ENCODE measurements around the gene GPNMB. TPM values are rescaled to one million over a fixed set of nuclear protein-coding genes. Genes with fewer than 3 reads are reported as not detected.

Gene GPNMB
- total RNA-seq, 4 donors from 2014 or later: 47.4 to 156 (median 72.5) TPM

DNA sequence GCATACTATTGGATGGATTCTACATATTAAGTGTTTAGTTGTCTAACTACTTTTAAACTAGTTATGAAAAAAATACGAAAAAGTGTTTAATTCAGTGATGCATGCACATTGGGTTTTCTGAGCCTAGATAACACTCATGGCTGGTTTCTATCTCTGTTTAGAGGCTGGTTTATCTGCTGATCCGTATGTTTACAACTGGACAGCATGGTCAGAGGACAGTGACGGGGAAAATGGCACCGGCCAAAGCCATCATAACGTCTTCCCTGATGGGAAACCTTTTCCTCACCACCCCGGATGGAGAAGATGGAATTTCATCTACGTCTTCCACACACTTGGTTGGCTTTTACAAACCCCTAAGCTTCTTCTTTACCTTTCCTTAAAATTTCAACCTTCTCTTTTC lies 10.2 kb downstream of the GPNMB start:
- Histone ChIP-seq H3K9me3 (no peaks in the 10 kb centered on the region), H3K27me3 (no peaks in the 10 kb centered on the region), H3K27ac (no peak overlapping the region), H3K4me1 (no peaks in the 10 kb centered on the region), H3K36me3 (peaks cover 0 to 55% (median 0%) of the 10 kb centered on the region in 3 donors), H3K4me3 (no peak overlapping the region)
- DNase-seq (ENCODE audit: low spot score in 2 of 2): no peak
- WGBS, 2 donors: 84 to 87% methylated on average over 7 of the region's 7 CpGs
- TF ChIP-seq, protein P1, sequence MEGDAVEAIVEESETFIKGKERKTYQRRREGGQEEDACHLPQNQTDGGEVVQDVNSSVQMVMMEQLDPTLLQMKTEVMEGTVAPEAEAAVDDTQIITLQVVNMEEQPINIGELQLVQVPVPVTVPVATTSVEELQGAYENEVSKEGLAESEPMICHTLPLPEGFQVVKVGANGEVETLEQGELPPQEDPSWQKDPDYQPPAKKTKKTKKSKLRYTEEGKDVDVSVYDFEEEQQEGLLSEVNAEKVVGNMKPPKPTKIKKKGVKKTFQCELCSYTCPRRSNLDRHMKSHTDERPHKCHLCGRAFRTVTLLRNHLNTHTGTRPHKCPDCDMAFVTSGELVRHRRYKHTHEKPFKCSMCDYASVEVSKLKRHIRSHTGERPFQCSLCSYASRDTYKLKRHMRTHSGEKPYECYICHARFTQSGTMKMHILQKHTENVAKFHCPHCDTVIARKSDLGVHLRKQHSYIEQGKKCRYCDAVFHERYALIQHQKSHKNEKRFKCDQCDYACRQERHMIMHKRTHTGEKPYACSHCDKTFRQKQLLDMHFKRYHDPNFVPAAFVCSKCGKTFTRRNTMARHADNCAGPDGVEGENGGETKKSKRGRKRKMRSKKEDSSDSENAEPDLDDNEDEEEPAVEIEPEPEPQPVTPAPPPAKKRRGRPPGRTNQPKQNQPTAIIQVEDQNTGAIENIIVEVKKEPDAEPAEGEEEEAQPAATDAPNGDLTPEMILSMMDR (IDR thresholded peaks at IDR 0.05): no peak
- no peak for TF ChIP-seq EP300 (IDR thresholded peaks at IDR 0.05)
- TF ChIP-seq POLR2A (IDR thresholded peaks at IDR 0.05): no peak

DNA sequence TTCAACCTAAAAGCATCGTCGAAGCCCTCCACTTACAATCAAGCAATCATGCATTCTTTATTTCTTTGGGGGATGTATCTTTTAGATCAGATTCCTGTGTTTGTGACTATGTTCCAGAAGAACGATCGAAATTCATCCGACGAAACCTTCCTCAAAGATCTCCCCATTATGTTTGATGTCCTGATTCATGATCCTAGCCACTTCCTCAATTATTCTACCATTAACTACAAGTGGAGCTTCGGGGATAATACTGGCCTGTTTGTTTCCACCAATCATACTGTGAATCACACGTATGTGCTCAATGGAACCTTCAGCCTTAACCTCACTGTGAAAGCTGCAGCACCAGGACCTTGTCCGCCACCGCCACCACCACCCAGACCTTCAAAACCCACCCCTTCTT lies 13.8 kb downstream of the GPNMB start:
- WGBS, 2 donors: 71 to 75% methylated on average over 10 of the region's 10 CpGs

DNA sequence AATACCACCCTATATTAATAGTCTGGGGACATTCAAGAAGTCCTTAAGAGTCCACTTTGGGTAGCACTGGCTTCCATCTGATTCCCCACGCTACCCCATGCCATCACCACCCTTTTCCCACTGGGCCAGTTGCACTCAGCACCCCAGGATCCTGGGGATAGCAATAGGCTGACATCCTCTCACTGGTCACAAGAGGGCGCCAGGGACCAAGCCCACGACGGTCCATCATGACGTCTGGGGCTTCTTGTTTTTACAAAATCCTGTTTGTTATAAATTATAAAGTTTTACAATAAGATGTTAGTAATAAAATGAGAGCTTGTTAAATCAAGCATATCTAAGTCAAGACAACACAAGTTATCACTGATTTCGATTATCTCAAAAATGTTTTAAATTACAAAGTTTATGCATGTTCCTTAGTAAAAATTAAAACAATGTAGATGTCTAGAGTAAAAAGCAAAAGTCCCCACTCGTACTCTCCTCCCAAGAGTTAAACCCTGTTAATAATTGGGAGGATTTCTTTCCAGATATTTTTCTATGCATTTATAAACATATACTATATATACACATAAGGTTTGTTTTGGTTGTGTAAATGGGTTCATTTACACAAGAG lies 15.4 kb downstream of the GPNMB start:
- TF ChIP-seq, protein P1 (IDR thresholded peaks at IDR 0.05): peak; percentile 62 to 81 (median 73)
- no peak for TF ChIP-seq POLR2A (IDR thresholded peaks at IDR 0.05)
- 8 to 9% methylated on average over 7 of the region's 7 CpGs for WGBS, 2 donors
- DNase-seq (ENCODE audit: low spot score in 2 of 2): peak in 1 of 2 donors; percentile 33
- H3K9me3 ChIP-seq: no peaks in the 10 kb centered on the region
- H3K36me3 ChIP-seq: peaks cover 0 to 52% (median 0%) of the 10 kb centered on the region in 3 donors
- no peak overlapping the region for H3K4me3 ChIP-seq
- no peaks in the 10 kb centered on the region for H3K27me3 ChIP-seq
- no peak overlapping the region for H3K27ac ChIP-seq
- no peaks in the 10 kb centered on the region for H3K4me1 ChIP-seq

More for the DNA sequence above, 13.8 kb downstream of the GPNMB start:
- H3K4me1 ChIP-seq: no peaks in the 10 kb centered on the region
- TF ChIP-seq POLR2A (IDR thresholded peaks at IDR 0.05) (no peak), EP300 (IDR thresholded peaks at IDR 0.05) (no peak)
- TF ChIP-seq, protein P1 (IDR thresholded peaks at IDR 0.05): no peak
- H3K36me3 ChIP-seq: peaks cover 0 to 46% (median 0%) of the 10 kb centered on the region in 3 donors
- no peak overlapping the region for H3K4me3 ChIP-seq
- no peak overlapping the region for H3K27ac ChIP-seq
- no peaks in the 10 kb centered on the region for H3K27me3 ChIP-seq
- H3K9me3 ChIP-seq: no peaks in the 10 kb centered on the region
- DNase-seq (ENCODE audit: low spot score in 2 of 2): no peak

DNA sequence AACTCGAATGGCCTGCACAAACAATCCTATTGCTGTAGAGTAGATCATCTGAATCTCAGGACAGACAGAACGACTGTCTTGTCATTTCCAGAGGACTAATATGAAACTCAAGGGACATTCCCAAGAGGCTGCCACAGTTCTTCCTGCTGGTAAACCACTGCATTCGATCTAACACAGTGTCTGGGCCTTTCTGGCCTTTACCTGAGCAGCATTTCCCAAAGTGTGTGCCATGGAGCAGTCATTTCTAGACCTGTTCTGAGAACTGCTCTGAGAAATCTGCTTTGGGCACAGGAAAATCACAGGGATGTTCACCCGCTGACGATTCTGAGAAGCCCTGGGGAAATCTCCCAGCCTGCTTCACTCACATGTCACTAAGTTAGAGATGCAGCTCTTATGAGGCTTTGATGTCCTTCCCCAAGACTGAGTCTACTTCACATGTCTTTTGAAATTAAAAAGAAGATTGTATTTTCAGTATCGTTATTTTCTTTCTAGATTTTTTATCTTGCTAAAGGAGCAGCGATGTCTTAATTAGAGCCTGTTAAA lies 18.4 kb downstream of the GPNMB start:
- peaks cover 0 to 51% (median 0%) of the 10 kb centered on the region in 3 donors for H3K36me3 ChIP-seq
- WGBS, 2 donors: 71 to 73% methylated on average over 7 of the region's 7 CpGs
- TF ChIP-seq, protein P1 (IDR thresholded peaks at IDR 0.05): no peak
- no peak for TF ChIP-seq EP300 (IDR thresholded peaks at IDR 0.05)
- DNase-seq (ENCODE audit: low spot score in 2 of 2): no peak
- H3K4me1 ChIP-seq: no peaks in the 10 kb centered on the region
- no peaks in the 10 kb centered on the region for H3K9me3 ChIP-seq
- no peak overlapping the region for H3K27ac ChIP-seq
- H3K4me3 ChIP-seq: no peak overlapping the region
- no peaks in the 10 kb centered on the region for H3K27me3 ChIP-seq

DNA sequence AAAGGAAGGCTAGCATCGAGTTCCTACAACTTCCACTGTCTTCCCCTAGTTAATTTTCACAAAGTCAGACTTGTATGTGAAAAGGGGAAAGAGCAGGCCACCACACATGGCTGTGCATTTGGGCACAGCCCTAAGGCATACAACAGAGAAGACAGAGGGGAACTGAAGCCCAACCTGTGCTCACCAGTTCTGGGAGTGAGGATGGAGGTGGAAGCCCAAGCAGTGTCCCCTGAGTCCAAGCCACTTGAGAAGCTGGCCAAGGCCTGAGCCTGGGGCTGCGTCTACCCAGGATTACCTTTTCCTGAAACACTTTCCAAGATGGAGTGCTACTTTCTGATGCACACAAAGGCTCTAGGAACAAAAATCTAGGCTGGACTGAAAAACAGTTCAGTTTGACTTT lies 20.3 kb downstream of the GPNMB start:
- TF ChIP-seq POLR2A (IDR thresholded peaks at IDR 0.05) (no peak), EP300 (IDR thresholded peaks at IDR 0.05) (no peak)
- TF ChIP-seq, protein P1 (IDR thresholded peaks at IDR 0.05): no peak
- Histone ChIP-seq H3K4me1 (no peaks in the 10 kb centered on the region), H3K36me3 (peaks cover 0 to 54% (median 0%) of the 10 kb centered on the region in 3 donors), H3K9me3 (no peaks in the 10 kb centered on the region), H3K4me3 (no peak overlapping the region), H3K27ac (no peak overlapping the region), H3K27me3 (no peaks in the 10 kb centered on the region)
- 84 to 87% methylated on average over 2 of the region's 2 CpGs for WGBS, 2 donors
- DNase-seq (ENCODE audit: low spot score in 2 of 2): no peak

Measured in tibial nerve (tissue), 4 donors.